ENCODE measurements around the gene C20orf173.

DNA sequence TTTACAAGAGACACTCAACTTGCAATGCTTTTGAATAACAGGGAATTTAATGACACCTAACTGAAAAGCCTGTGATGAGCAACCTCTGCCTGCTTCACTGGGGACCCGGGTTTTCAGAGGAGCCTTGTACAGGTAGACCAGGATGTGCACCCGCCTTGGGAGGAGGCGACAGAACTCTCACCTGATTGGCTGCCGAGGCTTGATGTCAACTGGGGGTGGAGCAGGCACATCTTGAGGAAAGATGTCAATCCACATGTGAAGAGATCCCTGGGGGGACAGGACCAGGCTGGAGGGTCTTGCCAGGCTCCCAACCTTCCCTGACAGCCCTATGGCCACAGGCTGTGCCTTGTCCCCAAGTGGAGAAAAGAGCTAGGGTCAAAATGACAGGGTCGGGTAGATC is 32.2 kb upstream of the C20orf173 start:
- TF ChIP-seq POLR2A (IDR thresholded peaks at IDR 0.05) = no peak
- TF ChIP-seq, protein P1, sequence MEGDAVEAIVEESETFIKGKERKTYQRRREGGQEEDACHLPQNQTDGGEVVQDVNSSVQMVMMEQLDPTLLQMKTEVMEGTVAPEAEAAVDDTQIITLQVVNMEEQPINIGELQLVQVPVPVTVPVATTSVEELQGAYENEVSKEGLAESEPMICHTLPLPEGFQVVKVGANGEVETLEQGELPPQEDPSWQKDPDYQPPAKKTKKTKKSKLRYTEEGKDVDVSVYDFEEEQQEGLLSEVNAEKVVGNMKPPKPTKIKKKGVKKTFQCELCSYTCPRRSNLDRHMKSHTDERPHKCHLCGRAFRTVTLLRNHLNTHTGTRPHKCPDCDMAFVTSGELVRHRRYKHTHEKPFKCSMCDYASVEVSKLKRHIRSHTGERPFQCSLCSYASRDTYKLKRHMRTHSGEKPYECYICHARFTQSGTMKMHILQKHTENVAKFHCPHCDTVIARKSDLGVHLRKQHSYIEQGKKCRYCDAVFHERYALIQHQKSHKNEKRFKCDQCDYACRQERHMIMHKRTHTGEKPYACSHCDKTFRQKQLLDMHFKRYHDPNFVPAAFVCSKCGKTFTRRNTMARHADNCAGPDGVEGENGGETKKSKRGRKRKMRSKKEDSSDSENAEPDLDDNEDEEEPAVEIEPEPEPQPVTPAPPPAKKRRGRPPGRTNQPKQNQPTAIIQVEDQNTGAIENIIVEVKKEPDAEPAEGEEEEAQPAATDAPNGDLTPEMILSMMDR (IDR thresholded peaks at IDR 0.05) = no peak
